HL-60 (cell line): ENCODE measurements around the gene POLR2F.

Experiments
- DNase-seq, 2 experiments: peaks; one replicate each; pipeline ENCODE4 v3.0.0-alpha.2; 2010 to 2020; ENCODE audit warnings: low read depth in 1 of 2, low spot score in 1 of 2
- H3K27ac ChIP-seq: fragments of 250-450 bp; sonication (Bioruptor Pico); replicated peaks from 2 replicates; pipeline ENCODE4 v1.5.1; 2020; ENCODE audit warnings: mild to moderate bottlenecking, moderate library complexity
- H3K27me3 ChIP-seq: fragments of 250-450 bp; sonication (Bioruptor Pico); 2 replicates; pipeline ENCODE4 v1.5.1; 2021; ENCODE audit warnings: mild to moderate bottlenecking, moderate library complexity; ENCODE audit not compliant: insufficient read depth, poor library complexity, severe bottlenecking
- H3K4me3 ChIP-seq: replicated peaks from 2 replicates; pipeline ENCODE4 v1.5.1; 2011; ENCODE audit warnings: mild to moderate bottlenecking, control low read depth, low read length; ENCODE audit not compliant: insufficient read depth
- GABPA ChIP-seq: IDR thresholded peaks from 2 replicates; pipeline ENCODE4 v1.6.1; 2012; ENCODE audit warnings: low read depth
- POLR2AphosphoS5 ChIP-seq: IDR thresholded peaks from 2 replicates; pipeline ENCODE4 v1.6.1; 2012; ENCODE audit warnings: low read depth
- SPI1 ChIP-seq: IDR thresholded peaks from 2 replicates; pipeline ENCODE4 v1.6.1; 2012; ENCODE audit warnings: low read depth, mild to moderate bottlenecking, borderline replicate concordance
- TF ChIP-seq, protein P1 (sequence below): IDR thresholded peaks from 2 replicates; pipeline ENCODE4 v1.6.1; 2012; ENCODE audit warnings: low read depth; ENCODE audit not compliant: insufficient replicate concordance
- TF ChIP-seq, protein P2 (sequence below): IDR thresholded peaks from one replicate; pipeline ENCODE4 v1.5.1; 2011; ENCODE audit warnings: low read length, control low read depth, inconsistent platforms; ENCODE audit not compliant: insufficient read depth

The POLR2F gene

DNA sequence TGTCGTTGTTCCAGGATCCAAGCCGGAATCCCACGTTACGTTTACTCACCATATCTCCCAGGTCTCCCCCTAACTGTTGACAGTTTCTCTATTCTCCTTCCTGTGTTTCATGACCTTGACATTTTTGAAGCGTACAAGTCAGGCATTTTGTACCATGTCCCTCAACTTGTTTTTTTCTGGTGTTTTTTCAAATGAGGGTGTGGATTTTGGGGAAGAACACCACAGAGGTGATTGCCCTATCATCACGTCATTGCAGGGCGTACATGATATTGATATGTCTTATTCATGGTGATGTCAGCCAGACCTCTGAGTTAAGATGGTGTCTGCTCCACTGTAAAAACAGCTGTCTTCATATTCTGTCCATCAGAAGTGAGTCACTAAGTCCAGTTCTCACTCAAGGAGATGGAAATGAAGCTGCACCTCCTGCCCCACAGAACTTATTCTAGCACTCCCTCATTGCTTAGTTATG is 59.1 kb downstream of the POLR2F start:
- no peak for TF ChIP-seq GABPA
- TF ChIP-seq POLR2AphosphoS5: no peak
- TF ChIP-seq, protein P1, sequence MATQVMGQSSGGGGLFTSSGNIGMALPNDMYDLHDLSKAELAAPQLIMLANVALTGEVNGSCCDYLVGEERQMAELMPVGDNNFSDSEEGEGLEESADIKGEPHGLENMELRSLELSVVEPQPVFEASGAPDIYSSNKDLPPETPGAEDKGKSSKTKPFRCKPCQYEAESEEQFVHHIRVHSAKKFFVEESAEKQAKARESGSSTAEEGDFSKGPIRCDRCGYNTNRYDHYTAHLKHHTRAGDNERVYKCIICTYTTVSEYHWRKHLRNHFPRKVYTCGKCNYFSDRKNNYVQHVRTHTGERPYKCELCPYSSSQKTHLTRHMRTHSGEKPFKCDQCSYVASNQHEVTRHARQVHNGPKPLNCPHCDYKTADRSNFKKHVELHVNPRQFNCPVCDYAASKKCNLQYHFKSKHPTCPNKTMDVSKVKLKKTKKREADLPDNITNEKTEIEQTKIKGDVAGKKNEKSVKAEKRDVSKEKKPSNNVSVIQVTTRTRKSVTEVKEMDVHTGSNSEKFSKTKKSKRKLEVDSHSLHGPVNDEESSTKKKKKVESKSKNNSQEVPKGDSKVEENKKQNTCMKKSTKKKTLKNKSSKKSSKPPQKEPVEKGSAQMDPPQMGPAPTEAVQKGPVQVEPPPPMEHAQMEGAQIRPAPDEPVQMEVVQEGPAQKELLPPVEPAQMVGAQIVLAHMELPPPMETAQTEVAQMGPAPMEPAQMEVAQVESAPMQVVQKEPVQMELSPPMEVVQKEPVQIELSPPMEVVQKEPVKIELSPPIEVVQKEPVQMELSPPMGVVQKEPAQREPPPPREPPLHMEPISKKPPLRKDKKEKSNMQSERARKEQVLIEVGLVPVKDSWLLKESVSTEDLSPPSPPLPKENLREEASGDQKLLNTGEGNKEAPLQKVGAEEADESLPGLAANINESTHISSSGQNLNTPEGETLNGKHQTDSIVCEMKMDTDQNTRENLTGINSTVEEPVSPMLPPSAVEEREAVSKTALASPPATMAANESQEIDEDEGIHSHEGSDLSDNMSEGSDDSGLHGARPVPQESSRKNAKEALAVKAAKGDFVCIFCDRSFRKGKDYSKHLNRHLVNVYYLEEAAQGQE: no peak
- TF ChIP-seq SPI1: no peak
- TF ChIP-seq, protein P2, sequence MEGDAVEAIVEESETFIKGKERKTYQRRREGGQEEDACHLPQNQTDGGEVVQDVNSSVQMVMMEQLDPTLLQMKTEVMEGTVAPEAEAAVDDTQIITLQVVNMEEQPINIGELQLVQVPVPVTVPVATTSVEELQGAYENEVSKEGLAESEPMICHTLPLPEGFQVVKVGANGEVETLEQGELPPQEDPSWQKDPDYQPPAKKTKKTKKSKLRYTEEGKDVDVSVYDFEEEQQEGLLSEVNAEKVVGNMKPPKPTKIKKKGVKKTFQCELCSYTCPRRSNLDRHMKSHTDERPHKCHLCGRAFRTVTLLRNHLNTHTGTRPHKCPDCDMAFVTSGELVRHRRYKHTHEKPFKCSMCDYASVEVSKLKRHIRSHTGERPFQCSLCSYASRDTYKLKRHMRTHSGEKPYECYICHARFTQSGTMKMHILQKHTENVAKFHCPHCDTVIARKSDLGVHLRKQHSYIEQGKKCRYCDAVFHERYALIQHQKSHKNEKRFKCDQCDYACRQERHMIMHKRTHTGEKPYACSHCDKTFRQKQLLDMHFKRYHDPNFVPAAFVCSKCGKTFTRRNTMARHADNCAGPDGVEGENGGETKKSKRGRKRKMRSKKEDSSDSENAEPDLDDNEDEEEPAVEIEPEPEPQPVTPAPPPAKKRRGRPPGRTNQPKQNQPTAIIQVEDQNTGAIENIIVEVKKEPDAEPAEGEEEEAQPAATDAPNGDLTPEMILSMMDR: no peak
- DNase-seq: no peak
- no peaks in the 10 kb centered on the region for H3K27me3 ChIP-seq

DNA sequence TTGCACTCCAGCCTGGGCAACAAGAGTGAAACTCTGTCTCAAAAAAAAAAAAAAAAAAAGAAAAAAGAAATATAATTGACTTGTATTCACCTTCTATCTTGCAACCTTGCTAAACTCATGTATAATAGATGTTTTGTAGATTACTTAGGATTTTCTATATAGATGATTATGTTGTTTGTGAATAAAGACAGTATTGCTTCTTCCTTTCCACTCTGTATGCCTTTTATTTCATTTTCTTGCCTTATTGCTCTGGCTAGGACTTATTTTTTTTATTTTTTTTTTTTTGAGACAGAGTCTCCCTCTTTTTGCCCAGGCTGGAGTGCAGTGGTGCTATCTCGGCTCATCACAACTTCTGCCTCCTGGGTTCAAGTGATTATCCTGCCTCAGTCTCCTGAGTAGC is 60.6 kb downstream of the POLR2F start:
- DNase-seq: no peak
- Histone ChIP-seq H3K27me3 (no peaks in the 10 kb centered on the region), H3K4me3 (no peak overlapping the region), H3K27ac (no peak overlapping the region)
- TF ChIP-seq GABPA: no peak
- TF ChIP-seq POLR2AphosphoS5: no peak
- TF ChIP-seq, protein P1: no peak
- no peak for TF ChIP-seq SPI1
- TF ChIP-seq, protein P2: no peak

More for the DNA sequence above, 59.1 kb downstream of the POLR2F start:
- Histone ChIP-seq H3K4me3 (no peak overlapping the region), H3K27ac (no peak overlapping the region)

DNA sequence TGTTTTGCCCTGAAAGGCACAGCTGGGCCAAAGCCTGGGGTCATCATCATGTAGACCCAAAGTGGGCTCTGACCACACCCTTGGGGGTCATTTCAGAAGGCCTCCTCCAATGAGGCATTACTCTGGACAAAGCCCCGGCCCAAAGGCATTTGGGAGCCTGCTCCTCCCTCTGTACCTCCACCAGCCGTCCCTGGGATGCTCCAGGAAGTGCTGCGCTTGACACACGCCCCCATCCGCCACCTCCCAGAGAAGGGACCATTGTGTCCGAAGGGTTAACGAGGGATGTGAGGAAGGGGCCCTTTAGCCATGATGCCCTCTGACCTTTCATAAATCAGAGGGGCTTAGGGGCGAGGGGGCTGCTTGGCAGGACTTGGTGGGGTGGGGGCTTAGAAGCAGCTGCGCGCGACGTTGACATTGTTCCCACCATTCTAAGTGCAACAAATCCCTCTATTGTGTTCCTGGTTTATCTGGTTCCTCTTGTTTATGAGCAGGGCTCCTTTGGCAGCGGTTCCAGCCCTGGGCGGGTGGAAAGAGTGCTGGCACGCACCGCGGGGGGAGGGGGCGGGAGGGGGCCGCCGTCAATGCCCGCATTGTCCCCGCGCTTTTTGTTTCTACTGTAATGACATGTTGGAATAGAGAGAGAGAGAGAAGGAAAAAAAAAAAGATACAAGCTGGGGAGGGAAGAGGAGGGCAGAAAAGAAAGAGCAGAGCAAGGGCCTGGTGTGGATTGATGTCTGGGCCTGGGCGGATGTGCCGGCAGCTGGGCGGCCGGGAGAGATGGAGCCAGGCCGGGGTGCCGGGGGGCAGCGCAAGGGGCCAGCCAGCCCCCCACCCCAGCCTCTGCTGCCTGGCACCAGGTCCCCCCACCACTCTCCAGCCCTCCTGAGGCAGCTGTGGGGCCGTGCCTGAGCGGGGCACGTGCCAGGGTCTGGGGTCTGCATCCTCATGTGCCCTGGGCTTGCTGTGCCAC is 63.0 kb downstream of the POLR2F start:
- DNase-seq: no peak
- H3K27ac ChIP-seq: no peak overlapping the region

More for the DNA sequence above, 63.0 kb downstream of the POLR2F start:
- TF ChIP-seq, protein P1: no peak
- TF ChIP-seq GABPA: no peak
- TF ChIP-seq, protein P2: no peak
- no peak for TF ChIP-seq SPI1
- TF ChIP-seq POLR2AphosphoS5: no peak
- H3K4me3 ChIP-seq: no peak overlapping the region
- H3K27me3 ChIP-seq: no peaks in the 10 kb centered on the region
